Neural crest cell (in vitro differentiated cells): Measurements from ENCODE around the gene MYO16. TPM values are rescaled to one million over a fixed set of nuclear protein-coding genes. Genes with fewer than 3 reads are reported as not detected.
"Not testable (repeated sequence)": the region's sequence is repeated elsewhere in the genome, so short reads cannot be mapped to it uniquely, and the experiment has no call there.

Experiments used
- DNase-seq: peaks from one replicate; pipeline ENCODE4 v3.0.0; 2021; ENCODE audit warnings: low read depth, mixed read lengths, low spot score
- H3K27ac Mint-ChIP-seq: one replicate; pipeline ENCODE4 v1.8.0; 2021; ENCODE audit warnings: mild to moderate bottlenecking, mixed read lengths; ENCODE audit not compliant: unreplicated experiment
- H3K27me3 Mint-ChIP-seq: 2 replicates; pipeline ENCODE4 v1.8.0; 2021; ENCODE audit warnings: low read depth, mild to moderate bottlenecking, mixed read lengths
- H3K36me3 Mint-ChIP-seq: 2 replicates; pipeline ENCODE4 v1.8.0; 2021; ENCODE audit warnings: low read depth, mild to moderate bottlenecking, mixed read lengths
- H3K4me1 Mint-ChIP-seq: 2 replicates; pipeline ENCODE4 v1.8.0; 2021; ENCODE audit warnings: mixed read lengths
- H3K4me3 Mint-ChIP-seq: one replicate; pipeline ENCODE4 v1.8.0; 2021; ENCODE audit warnings: mild to moderate bottlenecking, mixed read lengths
- H3K9me3 Mint-ChIP-seq: 2 replicates; pipeline ENCODE4 v1.8.0; 2021; ENCODE audit warnings: mixed read lengths
- CTCF ChIP-seq: fragments of 200-600 bp; sonication (generic); conservative IDR thresholded peaks from 2 replicates; pipeline ENCODE4 v1.5.0; 2021; ENCODE audit warnings: antibody characterized with exemption, mild to moderate bottlenecking
- total RNA-seq: library from RNA; stranded (reverse); gene quantifications from 2 replicates; pipeline ENCODE4 v1.2.1, GENCODE V29; 2021

The MYO16 gene
- total RNA-seq, 1 donor from 2014 or later: 3.3 TPM

- no peaks in the 10 kb centered on the region for H3K36me3 Mint-ChIP-seq
- H3K27ac Mint-ChIP-seq: no peak overlapping the region
- TF ChIP-seq CTCF: no peak
- H3K4me1 Mint-ChIP-seq: peaks cover 42% of the 10 kb centered on the region
- DNase-seq: no peak
- no peak overlapping the region for H3K4me3 Mint-ChIP-seq
- H3K27me3 Mint-ChIP-seq: no peaks in the 10 kb centered on the region
- no peaks in the 10 kb centered on the region for H3K9me3 Mint-ChIP-seq
These were observed 355.0 kb downstream of the MYO16 start for GRCh38 chr13:108984251-108984920.

- no peak overlapping the region for H3K27ac Mint-ChIP-seq
- no peak overlapping the region for H3K4me3 Mint-ChIP-seq
- no peaks in the 10 kb centered on the region for H3K36me3 Mint-ChIP-seq
- no peaks in the 10 kb centered on the region for H3K9me3 Mint-ChIP-seq
- peaks cover 38% of the 10 kb centered on the region for H3K4me1 Mint-ChIP-seq
- H3K27me3 Mint-ChIP-seq: no peaks in the 10 kb centered on the region
- no peak for DNase-seq
- no peak for TF ChIP-seq CTCF
These were observed 355.8 kb downstream of the MYO16 start for GRCh38 chr13:108985166-108985565.

- no peak for DNase-seq
- Mint-ChIP-seq H3K27me3 (no peaks in the 10 kb centered on the region), H3K36me3 (no peaks in the 10 kb centered on the region), H3K4me3 (peak overlapping the region; percentile 14), H3K27ac (peak overlapping the region; percentile 73), H3K9me3 (no peaks in the 10 kb centered on the region), H3K4me1 (peaks cover 28% of the 10 kb centered on the region)
- TF ChIP-seq CTCF: no peak
These were observed 358.1 kb downstream of the MYO16 start for GRCh38 chr13:108987517-108987916.

GRCh38 chr13:108987944-108988343, 358.5 kb downstream of the MYO16 start:
- Mint-ChIP-seq H3K27me3 (no peaks in the 10 kb centered on the region), H3K27ac (peak overlapping the region; percentile 73), H3K4me3 (peak overlapping the region; percentile 14), H3K36me3 (no peaks in the 10 kb centered on the region), H3K4me1 (peaks cover 28% of the 10 kb centered on the region), H3K9me3 (no peaks in the 10 kb centered on the region)
- no peak for TF ChIP-seq CTCF
- DNase-seq: no peak

- H3K4me3 Mint-ChIP-seq, H3K27ac Mint-ChIP-seq, H3K36me3 Mint-ChIP-seq, H3K27me3 Mint-ChIP-seq, DNase-seq, H3K9me3 Mint-ChIP-seq: not testable (repeated sequence)
- H3K4me1 Mint-ChIP-seq: peaks cover 28% of the 10 kb centered on the region
These were observed 362.0 kb downstream of the MYO16 start for GRCh38 chr13:108991416-108991815.

GRCh38 chr13:108993346-108993745, 363.9 kb downstream of the MYO16 start:
- no peak for DNase-seq
- no peaks in the 10 kb centered on the region for H3K36me3 Mint-ChIP-seq
- H3K27me3 Mint-ChIP-seq: no peaks in the 10 kb centered on the region
- H3K27ac Mint-ChIP-seq: no peak overlapping the region
- no peak for TF ChIP-seq CTCF
- H3K4me3 Mint-ChIP-seq: no peak overlapping the region
- H3K4me1 Mint-ChIP-seq: peaks cover 9% of the 10 kb centered on the region
- no peaks in the 10 kb centered on the region for H3K9me3 Mint-ChIP-seq
